MM.1S (cell line): ENCODE measurements around the gene DRP2.
"Not testable (repeated sequence)": the region's sequence is repeated elsewhere in the genome, so short reads cannot be mapped to it uniquely, and the experiment has no call there.

Experiments
- DNase-seq: peaks from one replicate; pipeline ENCODE4 v3.0.0-alpha.2; 2015
- H2AFZ ChIP-seq: fragments of 300-600 bp; sonication (generic); 2 replicates; pipeline ENCODE4 v1.6.0; 2016; ENCODE audit warnings: antibody characterized with exemption, low read length
- H3F3A ChIP-seq: fragments of 300-600 bp; sonication (generic); 2 replicates; pipeline ENCODE4 v1.6.1; 2016; ENCODE audit warnings: mild to moderate bottlenecking, antibody characterized with exemption, low read length, moderate library complexity, mixed read lengths; ENCODE audit not compliant: insufficient read depth
- H3K27ac ChIP-seq: fragments of 300-600 bp; sonication (generic); 2 replicates; pipeline ENCODE4 v1.5.1; 2016; ENCODE audit warnings: mild to moderate bottlenecking, low read length
- H3K27me3 ChIP-seq: fragments of 300-600 bp; sonication (generic); replicated peaks from 2 replicates; pipeline ENCODE4 v1.6.0; 2016; ENCODE audit warnings: low read length; ENCODE audit not compliant: insufficient read depth
- H3K36me3 ChIP-seq: fragments of 300-600 bp; sonication (generic); replicated peaks from 2 replicates; pipeline ENCODE4 v1.6.1; 2016; ENCODE audit warnings: mild to moderate bottlenecking, low read length, mixed read lengths; ENCODE audit not compliant: insufficient read depth
- H3K4me1 ChIP-seq: fragments of 300-600 bp; sonication (generic); 2 replicates; pipeline ENCODE4 v1.6.1; 2016; ENCODE audit warnings: low read length, mixed read lengths
- H3K4me2 ChIP-seq: fragments of 300-600 bp; sonication (generic); 2 replicates; pipeline ENCODE4 v1.6.0; 2016; ENCODE audit warnings: low read depth, low read length
- H3K4me3 ChIP-seq: fragments of 300-600 bp; sonication (generic); 2 replicates; pipeline ENCODE4 v1.5.1; 2016; ENCODE audit warnings: low read length, mixed read lengths
- H3K79me2 ChIP-seq: fragments of 300-600 bp; sonication (generic); 2 replicates; pipeline ENCODE4 v1.6.1; 2016; ENCODE audit warnings: mixed run types, low read length, mixed read lengths
- H3K9ac ChIP-seq: fragments of 300-600 bp; sonication (generic); 2 replicates; pipeline ENCODE4 v1.6.1; 2016; ENCODE audit warnings: low read length, mixed read lengths
- H3K9me2 ChIP-seq: fragments of 300-600 bp; sonication (generic); replicated peaks from 2 replicates; pipeline ENCODE4 v1.6.1; 2016; ENCODE audit warnings: mild to moderate bottlenecking, low read length, mixed read lengths; ENCODE audit not compliant: insufficient read depth
- H3K9me3 ChIP-seq: fragments of 300-600 bp; sonication (generic); replicated peaks from 2 replicates; pipeline ENCODE4 v1.6.1; 2016; ENCODE audit warnings: mild to moderate bottlenecking, low read length, mixed read lengths; ENCODE audit not compliant: insufficient read depth
- H4K20me1 ChIP-seq: fragments of 300-600 bp; sonication (generic); 2 replicates; pipeline ENCODE4 v1.6.1; 2016; ENCODE audit warnings: mild to moderate bottlenecking, low read length, moderate library complexity, mixed read lengths; ENCODE audit not compliant: insufficient read depth
- CTCF ChIP-seq: fragments of 300-600 bp; sonication (generic); IDR thresholded peaks from 2 replicates; pipeline ENCODE4 v1.5.1; 2016; ENCODE audit warnings: antibody characterized with exemption, low read length, mixed read lengths
- EZH2 ChIP-seq: fragments of 300-600 bp; sonication (generic); optimal IDR thresholded peaks from 2 replicates; pipeline ENCODE3; 2017; ENCODE audit warnings: low read depth, mild to moderate bottlenecking, antibody characterized with exemption, low read length, mixed read lengths
- EZH2phosphoT487 ChIP-seq: fragments of 300-600 bp; sonication (generic); IDR thresholded peaks from 2 replicates; pipeline ENCODE4 v1.6.1; 2018; ENCODE audit warnings: antibody characterized with exemption, low read length

Gene DRP2

GRCh38 chrX:101290957-101291603, 71.5 kb downstream of the DRP2 start, which contains the start of gene TAF7L:
Gene TAF7L, minus strand, starts transcription at chrX:101291334. Its CDS starts 3,791 bp downstream, at chrX:101287543.
- Histone ChIP-seq H3K4me1 (no peaks in the 10 kb centered on the region), H2AFZ (no peak within 1 kb of the TSS), H4K20me1 (no peaks in the 10 kb centered on the region), H3F3A (no peaks in the 10 kb centered on the region), H3K9me3 (no peaks in the 10 kb centered on the region), H3K36me3 (no peaks in the 10 kb centered on the region), H3K4me3 (no peak within 1 kb of the TSS), H3K79me2 (no peaks in the 10 kb centered on the region), H3K9ac (no peak within 1 kb of the TSS), H3K9me2 (no peaks in the 10 kb centered on the region), H3K4me2 (no peak within 1 kb of the TSS), H3K27ac (no peak within 1 kb of the TSS), H3K27me3 (no peaks in the 10 kb centered on the region)
- DNase-seq: no peak
- TF ChIP-seq EZH2phosphoT487 (no peak), CTCF (no peak), EZH2 (no peak)

- H3K79me2 ChIP-seq, H3K9ac ChIP-seq, H3K4me1 ChIP-seq, H3K27me3 ChIP-seq, H3K9me2 ChIP-seq, H4K20me1 ChIP-seq, H3K27ac ChIP-seq, H3K4me3 ChIP-seq, H3K9me3 ChIP-seq, H3K36me3 ChIP-seq, H2AFZ ChIP-seq, H3F3A ChIP-seq, DNase-seq, H3K4me2 ChIP-seq: not testable (repeated sequence)
Observed at GRCh38 chrX:101295603-101296002, 76.0 kb downstream of the DRP2 start.

GRCh38 chrX:101303790-101304189, 84.2 kb downstream of the DRP2 start:
- H3K36me3 ChIP-seq: no peaks in the 10 kb centered on the region
- no peak for TF ChIP-seq EZH2
- no peak for TF ChIP-seq EZH2phosphoT487
- no peak for TF ChIP-seq CTCF
- no peaks in the 10 kb centered on the region for H3K9me3 ChIP-seq
- H3K27ac ChIP-seq: no peak overlapping the region
- H3F3A ChIP-seq: no peaks in the 10 kb centered on the region
- no peak overlapping the region for H3K9ac ChIP-seq
- no peak for DNase-seq
- H3K27me3 ChIP-seq: no peaks in the 10 kb centered on the region
- no peak overlapping the region for H3K4me3 ChIP-seq
- H3K9me2 ChIP-seq: no peaks in the 10 kb centered on the region
- no peaks in the 10 kb centered on the region for H3K79me2 ChIP-seq
- H3K4me2 ChIP-seq: no peak overlapping the region
- H4K20me1 ChIP-seq: no peaks in the 10 kb centered on the region
- H3K4me1 ChIP-seq: no peaks in the 10 kb centered on the region
- H2AFZ ChIP-seq: no peak overlapping the region
